DMS53 treated with DMSO at 0.1 percent for 48 hours (cell line): ENCODE results near the gene ADGRA1.

ENCODE experiments used
- DNase-seq: peaks from one replicate; lab custom pipeline; 2025; ENCODE audit not compliant: unreplicated experiment; lab: John Stamatoyannopoulos, UW

Gene ADGRA1

DNA sequence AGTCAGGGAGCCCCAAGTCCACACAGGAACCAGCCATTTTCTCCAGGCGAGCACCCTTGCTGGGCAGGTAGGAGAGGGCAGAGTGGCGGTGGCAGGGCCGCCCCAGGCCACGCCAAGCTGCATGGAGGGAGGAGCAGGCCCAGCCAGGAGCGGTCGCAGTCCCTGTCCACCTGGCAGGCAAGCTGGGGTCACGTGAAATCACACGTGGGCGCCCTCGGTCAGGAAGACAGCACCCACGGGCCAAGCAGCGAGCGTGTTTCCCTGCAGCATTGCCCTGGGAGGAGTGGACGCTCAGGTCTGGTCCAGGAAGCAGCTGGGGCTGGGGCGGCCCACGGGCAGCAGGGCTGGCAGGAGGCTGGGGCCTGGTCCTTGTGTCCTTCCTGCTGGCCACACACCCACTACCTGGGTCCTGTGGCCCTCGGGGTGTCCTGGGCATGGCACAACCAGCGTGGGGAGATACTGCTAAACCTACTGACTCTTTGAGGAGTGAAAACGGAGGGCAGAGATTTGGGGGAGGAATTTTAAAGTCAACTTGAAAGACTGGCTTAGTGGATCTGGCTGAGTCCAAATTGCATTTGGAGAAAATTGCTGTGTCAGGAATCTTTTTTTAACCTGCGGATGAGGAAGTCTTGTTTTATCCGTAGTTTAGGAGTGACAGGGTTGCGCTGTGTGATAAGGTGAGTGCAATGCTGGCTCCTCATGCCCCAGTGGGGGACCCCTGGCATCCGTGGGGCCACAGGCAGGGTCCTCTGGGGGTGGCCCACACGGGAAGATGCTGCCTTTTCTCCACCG, 12.2 kb upstream of the ADGRA1 start:
- no peak for DNase-seq

DNA sequence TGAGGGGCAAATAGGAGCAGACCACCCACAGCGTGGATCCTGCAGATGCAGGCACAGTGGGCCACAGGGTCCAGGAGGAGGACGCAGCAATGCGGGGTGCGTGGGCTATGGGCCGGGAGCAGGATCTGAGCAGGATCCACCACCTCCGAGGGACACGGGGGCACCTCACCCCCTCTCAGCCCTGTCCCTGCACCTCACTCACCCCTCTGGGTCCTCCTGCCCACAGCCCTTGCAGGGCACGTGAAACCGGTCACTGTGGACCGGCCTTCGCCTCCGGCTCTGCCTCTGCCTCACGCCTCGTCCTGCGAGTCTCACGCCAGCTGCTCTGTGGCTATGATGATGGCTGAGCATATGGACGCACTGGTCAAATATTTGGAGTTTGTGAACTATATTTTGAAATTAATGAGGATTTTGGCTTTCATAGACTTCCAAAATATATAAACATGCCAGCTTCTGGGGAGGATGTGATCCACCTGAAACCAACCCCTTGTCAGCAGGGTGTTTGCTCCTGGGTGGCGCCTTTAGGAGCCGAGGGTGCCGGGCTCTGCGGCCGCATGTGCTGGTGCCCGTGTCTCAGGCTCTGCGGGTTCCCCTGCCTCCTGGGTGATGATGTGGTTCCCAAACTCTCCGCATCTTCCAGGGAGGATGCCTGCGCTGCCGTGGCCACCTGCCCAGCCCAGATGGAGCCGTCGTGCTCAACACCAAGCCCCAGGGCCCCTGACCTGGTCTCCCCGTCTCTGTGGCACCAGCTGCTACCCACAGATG, 11.3 kb upstream of the ADGRA1 start:
- DNase-seq = no peak

DNA sequence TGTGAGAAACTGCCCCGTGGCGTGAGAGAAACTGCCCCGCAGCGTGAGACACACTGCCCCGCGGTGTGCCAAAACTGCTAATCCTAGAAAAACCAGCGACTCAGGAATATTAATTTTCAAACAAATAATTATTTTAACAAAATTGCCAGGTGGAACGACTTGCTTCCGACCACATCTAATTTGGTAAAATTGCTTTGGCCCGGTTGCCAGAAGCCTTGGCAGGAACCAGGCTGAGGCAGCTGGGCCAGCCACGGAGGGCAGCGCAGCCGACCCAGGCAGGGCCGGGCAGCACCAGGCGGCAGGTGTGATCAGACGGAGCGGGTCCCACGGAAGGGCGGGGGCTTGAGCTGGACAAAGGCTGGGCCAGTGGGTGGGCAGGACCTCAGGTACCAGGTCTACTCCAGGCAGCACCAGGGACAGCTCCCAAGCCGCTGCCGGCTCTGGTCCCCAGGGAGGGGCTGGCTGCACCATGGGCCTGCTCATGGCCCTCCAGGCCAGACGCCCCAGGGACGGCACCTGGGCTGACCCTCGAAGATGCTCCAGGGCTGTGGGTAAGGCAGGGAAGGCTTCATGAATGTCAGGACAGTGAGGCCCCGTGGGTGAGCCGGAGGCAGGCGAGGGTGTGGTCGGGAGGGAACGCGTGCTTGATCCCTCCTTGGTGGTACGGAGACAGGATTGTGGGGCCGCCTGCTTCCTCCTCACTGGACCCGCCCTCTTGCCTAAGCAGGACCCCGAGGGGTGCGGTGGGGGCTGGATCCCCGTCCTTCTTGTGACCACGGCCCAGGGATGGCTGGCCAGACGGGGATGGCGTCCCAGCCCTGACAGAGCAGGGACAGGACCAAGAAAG, 7.7 kb upstream of the ADGRA1 start:
- no peak for DNase-seq

- DNase-seq = no peak
These were observed 7.1 kb upstream of the ADGRA1 start for GRCh38 chr10:133080683-133081040.

DNA sequence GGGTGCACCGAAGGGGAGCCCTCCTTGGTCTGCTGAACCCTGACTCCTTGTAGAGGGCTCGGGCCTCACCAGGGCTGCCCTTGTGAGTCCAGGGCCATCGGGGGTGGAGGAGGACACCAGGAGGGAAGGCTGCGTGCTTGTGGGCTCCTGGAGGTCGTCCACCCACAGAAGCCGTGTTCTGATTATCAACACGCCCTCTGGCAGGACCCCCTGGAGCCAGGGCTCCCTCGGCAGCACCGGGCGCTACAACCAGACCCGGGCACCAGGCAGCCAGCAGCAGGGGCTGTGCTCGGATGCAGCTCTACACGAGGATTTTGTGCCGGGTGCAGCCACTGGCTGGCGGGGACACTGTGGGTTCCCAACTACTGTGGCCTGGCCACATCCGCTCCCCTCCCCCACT, 6.1 kb upstream of the ADGRA1 start:
- DNase-seq = no peak

DNA sequence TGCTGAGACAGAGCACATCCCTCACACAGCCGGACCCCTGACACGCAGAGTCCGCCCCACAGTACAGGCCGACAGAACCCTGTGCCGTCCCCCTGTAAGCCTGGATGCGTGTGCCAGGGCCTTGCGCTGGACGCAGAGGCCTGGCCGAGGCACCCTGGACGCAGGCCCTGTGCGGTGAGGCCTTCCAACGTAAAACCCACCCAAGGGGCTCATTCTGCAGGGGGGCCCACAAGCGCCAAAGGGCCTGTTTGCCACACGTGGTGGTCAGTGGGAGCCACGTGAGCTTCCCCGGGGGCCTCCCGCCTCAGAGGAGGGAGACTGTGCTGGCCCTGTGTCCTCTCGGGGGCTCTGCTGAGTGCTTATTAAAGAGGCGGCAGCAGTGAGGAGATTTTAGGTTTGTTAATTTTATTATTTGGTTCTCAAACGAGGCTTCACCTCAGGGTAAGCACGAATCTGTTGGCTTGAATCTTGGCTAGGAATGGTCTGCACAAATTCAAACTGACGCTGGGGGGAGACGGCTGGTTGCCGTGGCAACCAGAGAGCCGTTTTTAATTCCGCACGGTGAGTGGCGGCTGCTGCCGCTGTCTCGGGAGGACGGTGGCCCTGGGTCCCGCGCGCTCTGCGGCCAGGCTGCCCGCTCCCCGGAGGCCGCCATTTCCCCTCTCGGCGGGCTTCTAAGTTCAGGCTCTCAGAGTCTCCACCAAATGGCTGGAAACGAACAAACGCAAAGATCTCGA, 4.9 kb upstream of the ADGRA1 start:
- DNase-seq = no peak

GRCh38 chr10:133083422-133084100, 4.2 kb upstream of the ADGRA1 start:
- DNase-seq = no peak

DNA sequence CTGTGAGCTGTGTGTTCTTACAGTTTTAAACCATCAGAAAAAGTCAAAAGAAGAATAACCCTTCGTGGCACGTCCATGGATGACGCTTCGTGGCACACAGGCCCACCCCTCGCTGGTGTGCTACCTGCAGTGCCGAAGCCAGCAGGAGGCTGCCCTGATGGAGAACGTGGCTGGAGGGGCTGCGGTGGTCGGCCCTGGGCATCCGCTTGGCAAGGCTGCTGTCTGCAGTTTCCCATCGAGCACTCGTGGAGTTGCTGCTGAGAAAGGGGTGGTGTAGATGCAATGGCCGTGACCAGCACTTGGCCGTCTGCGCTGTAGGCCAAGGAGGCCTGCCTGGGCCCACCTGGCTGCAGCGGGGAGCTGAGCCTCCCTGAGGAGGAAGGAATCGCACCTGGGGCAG, 3.2 kb upstream of the ADGRA1 start:
- no peak for DNase-seq

- DNase-seq = no peak
These were observed 2.2 kb upstream of the ADGRA1 start for GRCh38 chr10:133085251-133086125.

DNA sequence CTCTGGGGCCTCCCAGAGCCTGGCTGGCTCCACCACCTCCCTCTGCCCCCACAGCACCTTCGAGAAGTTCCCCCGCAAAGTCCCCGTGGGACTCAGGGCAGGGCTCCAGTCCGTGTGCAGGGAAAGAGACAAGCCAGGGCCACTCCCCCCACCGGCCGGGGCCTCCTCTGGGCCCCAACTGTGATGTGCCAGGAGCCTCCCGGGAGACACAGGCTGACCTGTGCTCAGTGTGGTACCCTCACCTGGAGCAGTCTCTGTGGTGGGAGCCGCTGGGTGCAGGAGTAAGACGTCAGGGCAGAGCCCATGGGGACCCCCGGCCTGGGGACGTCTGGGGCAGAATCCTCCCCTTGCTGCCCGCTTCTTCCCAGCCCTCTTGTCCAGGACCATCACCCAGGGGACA, 1.5 kb upstream of the ADGRA1 start:
- no peak for DNase-seq

DNA sequence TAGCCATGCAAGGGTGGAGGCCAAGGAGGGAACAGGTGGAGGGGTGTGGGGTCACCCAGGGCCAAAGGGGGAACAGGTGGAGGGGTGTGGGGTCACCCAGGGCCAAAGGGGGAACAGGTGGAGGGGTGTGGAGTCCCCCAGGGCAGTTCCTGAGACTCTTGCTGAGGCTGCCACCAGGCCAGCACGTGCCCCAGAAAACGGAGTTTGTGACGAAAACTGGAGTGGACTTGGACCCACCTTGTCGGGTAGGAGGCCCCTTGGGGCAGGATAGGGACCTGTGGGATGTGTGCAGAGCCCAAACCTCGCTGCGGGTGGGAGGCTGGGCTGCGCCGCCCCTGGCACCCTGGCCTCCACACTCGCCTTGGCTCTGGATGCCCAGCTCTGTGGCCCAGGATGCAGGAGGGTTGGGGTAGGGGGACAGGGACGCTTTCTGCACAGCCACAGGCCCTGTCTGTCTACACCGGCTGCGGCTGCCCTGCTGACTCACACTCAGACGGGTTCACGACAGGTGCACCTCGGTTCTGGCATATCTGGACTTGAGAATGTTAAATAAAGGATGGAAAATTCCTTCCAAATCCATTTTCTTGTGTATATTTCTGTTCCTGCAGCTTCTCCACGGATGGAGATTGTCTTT, 562 bp upstream of the ADGRA1 start:
- no peak for DNase-seq

GRCh38 chr10:133088179-133088955, 643 bp downstream of the ADGRA1 start:
- no peak for DNase-seq

- no peak for DNase-seq
These were observed 1.5 kb downstream of the ADGRA1 start for GRCh38 chr10:133088956-133089800.

DNA sequence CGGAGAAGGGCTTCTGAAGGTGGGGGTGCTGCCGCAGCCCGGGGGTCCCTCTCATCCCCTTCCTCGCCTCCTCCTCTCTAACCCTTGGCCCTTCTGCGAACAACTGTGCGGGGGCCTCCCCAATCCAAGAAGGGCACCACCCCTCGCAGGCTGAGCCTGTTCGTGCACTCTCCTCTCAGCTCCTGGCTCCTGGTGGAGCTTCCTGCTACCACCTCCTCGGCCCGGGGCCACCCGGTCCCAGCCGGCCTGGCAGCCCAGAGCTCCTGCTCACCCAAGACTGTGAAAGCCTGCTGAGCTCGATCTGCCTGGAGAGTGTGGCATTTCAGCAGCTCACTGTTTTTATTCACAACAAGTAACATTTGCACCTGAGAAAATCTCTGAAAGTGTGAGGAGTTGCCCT, 2.4 kb downstream of the ADGRA1 start:
- DNase-seq = no peak

GRCh38 chr10:133090654-133091053, 2.9 kb downstream of the ADGRA1 start:
- DNase-seq = no peak

DNA sequence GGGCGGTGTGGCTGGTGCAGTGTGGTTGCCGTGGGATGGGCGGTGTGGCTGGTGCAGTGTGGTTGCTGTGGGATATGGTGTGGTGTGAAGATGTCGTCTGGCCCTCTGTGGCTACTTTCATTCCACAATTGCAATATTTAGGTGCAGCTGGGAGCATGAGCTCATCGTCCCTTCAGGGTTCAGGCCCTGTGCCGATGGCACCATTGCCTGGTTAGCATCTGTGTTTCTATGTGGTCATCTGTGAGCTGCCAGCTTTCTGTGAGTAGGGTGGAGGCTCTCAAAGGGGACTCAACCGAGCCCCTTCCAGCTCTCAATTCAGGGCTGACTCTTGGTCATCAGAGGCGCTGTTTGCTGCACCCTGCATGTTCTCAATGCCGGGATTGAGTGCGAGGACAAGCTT, 3.6 kb downstream of the ADGRA1 start:
- no peak for DNase-seq

- no peak for DNase-seq
These were observed 5.6 kb downstream of the ADGRA1 start for GRCh38 chr10:133093291-133093690.
